Suppressor macrophage (primary cell): ENCODE data around the gene KCNK7.
"Not testable (repeated sequence)": the region's sequence is repeated elsewhere in the genome, so short reads cannot be mapped to it uniquely, and the experiment has no call there.

Experiments
- DNase-seq, 4 experiments: peaks; one replicate each; pipeline ENCODE4 v3.0.0-alpha.2; 2020 to 2022
- total RNA-seq, 17 experiments: gene quantifications; one replicate each; lab custom pipeline; 2026; ENCODE audit warnings: mixed read lengths in 6 of 17, inconsistent platforms in 3 of 17; lab: John Stamatoyannopoulos, UW

The KCNK7 gene, protein sequence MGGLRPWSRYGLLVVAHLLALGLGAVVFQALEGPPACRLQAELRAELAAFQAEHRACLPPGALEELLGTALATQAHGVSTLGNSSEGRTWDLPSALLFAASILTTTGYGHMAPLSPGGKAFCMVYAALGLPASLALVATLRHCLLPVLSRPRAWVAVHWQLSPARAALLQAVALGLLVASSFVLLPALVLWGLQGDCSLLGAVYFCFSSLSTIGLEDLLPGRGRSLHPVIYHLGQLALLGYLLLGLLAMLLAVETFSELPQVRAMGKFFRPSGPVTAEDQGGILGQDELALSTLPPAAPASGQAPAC
- total RNA-seq, result 0 to 0.77 (median 0.05) reads per million in 17 experiments

DNA sequence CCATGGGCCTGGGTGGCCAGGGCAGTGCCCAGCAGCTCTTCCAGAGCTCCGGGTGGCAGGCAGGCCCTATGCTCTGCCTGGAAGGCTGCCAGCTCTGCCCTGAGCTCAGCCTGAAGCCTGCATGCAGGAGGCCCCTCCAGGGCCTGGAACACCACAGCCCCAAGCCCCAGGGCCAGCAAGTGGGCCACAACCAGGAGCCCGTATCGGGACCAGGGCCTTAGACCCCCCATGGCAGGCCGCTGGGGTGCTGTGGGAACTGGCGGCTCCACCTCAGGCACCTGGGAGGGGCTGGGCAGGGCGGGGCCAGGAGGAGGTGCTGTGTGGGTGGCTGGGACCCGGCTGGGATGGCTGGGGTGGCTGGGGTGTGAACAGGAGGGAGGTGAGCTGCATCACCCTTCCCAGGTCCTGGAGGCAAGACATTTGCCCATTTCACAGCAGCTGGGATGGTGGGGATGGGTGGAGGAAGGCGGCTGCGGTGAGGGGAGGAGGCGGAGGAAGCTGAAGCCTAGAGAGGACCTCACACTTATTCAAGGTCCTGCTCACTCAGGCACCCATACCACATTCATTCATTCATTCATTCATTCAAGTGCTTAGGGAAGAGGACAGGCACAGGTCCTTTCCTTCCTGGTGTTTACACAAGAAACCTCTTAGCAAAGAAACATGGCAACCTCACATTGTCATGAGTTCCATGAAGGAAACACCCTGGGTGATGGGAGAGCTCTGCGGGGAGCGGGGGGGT, at the start of gene KCNK7:
TSS of gene KCNK7 (minus strand) at position 258 of the 739 bp plus-strand sequence. CDS start at position 230, 28 bp downstream.
- peak in 2 of 4 experiments; percentile 21 to 41 for DNase-seq

DNA sequence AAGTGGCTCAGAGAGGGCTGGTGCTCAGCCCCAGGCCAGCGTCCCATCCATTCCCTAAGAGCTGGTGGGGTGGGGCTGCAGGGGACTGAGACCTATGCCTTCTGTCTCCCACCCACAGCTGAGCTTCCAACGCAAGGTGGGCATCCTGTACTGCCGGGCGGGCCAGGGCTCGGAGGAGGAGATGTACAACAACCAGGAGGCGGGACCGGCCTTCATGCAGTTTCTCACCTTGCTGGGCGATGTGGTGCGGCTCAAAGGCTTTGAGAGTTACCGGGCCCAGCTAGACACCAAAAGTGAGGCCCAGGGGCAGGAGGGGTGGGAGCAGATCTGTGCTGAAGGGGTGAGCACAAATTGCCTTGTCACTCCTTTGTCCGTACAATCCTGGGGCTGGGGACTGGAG, 49.2 kb upstream of the KCNK7 start:
- no peak for DNase-seq

DNA sequence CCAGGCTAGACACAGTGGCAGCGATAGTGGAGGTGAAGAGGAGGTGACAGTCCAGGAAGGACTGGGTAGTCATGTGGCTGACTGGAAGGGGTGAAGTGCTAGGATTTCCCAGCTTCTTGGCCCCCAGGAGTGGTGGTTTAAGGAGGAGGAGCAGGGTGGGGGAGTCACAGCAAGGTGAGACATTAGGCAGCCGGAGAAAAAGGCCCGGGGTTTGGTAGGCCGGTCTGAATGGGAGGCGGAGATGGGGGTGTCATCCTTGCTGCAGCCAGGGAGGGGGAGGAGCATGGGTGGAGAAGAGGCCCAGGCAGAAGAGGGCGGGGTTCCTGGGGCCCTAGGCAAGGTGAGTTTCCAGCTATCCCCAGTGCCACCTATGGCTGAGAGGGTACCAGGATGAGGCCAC, 48.4 kb upstream of the KCNK7 start:
- DNase-seq, result no peak

DNA sequence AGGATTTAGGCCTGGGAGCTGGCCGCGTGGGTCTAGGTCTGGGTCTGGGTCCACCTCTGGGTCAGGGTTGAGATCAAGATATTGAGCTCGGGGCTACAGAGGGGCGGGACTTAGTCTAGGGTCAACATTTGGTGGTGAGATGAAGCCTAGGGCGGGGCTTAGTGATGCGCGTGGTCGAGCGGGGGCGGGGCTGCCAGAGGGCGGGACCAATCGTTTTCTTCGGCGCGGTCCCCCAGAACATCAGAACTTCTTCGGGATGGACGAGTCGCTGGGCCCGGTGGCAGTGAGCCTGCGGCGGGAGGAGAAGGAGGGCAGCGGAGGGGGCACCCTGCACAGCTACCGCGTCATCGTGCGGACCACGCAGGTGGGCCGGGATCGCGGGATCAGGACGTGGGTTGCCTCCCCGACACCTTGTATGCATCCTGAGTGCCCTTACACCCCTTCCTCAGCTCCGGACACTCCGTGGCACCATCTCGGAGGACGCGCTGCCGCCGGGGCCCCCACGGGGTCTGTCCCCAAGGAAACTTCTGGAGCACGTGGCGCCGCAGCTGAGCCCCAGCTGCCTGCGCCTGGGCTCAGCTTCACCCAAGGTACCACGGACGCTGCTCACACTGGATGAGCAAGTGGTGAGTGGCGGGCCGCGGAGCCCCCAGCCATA, 46.5 kb upstream of the KCNK7 start:
- peak in 2 of 4 experiments; percentile 25 to 38 for DNase-seq

DNA sequence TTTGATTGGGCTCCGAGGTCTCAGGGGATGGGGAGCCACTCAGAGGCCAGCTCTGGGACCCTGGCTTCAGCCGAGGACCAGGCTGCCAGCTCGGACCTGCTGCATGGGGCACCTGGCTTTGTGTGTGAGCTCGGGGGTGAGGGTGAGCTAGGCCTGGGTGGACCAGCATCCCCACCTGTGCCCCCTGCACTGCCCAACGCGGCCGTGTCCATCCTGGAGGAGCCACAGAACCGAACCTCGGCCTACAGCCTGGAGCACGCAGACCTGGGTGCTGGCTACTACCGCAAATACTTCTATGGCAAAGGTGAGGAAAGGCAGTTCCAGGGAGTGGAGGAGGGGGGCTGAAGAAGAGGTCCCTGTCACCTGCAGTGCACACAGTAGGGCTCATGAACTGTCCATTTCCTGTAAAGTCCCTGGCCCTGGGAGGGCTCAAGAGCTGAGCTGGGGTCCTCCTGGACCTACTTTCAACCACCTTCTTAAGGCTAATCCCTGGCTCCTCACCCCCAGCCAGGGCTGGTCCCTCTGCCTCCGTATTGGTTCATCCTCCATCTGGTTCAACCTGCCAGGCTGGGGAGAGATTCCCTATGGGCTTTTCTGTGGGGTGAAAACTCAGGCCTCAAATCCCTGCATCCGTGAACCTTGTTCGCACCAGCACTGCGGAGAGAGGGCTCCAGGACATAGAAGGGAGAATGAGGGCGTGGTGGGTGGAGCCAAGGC, 45.9 kb upstream of the KCNK7 start:
- DNase-seq, result no peak

DNA sequence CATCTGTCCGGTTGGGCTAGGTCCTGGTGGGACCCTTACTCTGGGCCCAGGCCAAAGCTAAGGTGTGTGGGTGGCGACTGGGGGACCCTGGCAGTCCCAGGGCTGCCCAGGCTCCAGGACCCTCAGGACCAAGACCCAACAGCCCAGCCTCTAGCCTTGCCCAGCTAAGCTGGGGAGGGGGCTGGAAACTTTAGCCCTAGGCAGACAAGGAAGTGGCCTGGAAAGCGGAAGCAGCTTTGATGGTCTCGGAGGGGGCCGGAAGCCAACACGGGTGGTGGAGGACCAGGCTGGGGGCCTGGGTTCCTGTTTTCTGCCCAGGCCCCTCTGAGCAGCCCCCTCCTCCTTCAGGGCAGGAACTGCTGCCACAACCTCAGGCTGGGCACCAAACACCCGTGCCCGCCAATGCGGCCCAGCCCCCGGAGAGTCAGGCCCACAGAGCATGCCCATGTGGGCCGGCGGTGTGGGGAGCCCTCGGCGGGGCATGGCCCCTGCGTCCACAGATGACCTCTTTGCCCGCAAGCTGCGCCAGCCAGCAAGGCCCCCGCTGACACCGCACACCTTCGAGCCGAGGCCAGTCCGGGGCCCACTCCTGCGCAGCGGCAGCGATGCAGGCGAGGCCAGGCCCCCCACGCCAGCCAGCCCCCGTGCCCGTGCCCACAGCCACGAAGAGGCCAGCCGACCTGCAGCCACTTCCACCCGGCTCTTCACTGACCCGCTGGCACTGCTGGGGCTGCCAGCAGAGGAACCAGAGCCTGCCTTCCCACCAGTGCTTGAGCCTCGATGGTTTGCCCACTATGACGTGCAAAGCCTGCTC, 45.1 kb upstream of the KCNK7 start:
- peak; percentile 81 to 88 (median 86) for DNase-seq

DNA sequence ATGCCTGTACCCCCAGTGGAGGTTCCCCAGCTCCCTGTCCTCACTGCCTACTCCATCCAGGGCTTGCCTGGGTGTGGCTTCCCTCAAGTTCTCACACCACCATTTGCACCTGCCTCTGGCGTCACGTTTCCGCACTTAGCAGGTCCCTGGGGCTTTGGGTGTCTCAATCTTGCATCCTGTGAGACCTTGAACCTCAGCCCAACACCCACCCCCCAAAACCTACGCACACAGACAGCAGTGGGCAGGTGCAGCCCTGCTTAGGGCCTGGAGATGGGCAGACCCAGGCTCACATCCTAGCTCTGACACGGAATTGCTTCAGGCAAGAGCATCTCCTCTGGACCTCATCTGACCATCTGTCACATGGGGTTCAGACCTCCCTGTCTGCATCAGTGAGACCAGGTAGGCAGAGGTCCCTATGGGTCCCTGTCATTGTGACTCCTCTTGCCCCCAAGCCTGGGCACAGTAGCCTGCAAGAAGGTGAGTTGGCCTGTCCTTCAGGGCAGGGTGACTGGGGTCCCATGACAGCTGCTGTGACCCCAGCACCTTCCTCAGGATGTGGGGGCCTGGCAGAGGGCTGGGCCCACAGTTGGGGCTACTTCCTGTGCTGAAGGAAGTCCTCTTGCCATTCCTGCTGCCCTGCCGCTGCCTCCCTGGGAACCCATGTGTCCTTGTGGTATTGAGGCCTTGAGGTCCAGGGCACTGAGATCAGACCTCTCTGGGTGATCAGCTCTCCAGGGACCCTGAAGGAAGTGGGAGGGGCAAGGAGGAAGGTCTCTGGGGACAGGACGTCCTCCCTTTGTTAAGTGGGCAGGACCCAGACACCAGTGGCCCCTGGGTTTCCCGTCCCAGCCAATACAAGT, 44.3 kb upstream of the KCNK7 start:
- DNase-seq, result peak; percentile 36 to 64 (median 56)

DNA sequence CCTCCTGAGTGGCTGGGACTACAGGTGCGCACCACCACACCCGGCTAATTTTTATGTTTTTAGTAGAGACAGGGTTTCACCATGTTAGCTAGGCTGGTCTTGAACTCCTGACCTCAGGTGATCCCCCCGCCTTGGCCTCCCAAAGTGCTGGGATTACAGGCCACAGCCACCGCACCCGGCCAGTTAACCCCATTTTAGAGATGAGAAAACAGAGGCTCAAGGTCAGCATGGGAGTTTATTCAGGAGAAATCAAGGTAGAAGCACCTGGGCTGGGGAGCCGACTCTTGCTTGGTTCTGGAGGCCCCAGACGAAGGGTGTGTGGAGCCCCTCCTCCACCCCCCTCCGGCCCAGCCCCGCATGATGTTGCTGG, 43.6 kb upstream of the KCNK7 start:
- not testable (repeated sequence) for DNase-seq

DNA sequence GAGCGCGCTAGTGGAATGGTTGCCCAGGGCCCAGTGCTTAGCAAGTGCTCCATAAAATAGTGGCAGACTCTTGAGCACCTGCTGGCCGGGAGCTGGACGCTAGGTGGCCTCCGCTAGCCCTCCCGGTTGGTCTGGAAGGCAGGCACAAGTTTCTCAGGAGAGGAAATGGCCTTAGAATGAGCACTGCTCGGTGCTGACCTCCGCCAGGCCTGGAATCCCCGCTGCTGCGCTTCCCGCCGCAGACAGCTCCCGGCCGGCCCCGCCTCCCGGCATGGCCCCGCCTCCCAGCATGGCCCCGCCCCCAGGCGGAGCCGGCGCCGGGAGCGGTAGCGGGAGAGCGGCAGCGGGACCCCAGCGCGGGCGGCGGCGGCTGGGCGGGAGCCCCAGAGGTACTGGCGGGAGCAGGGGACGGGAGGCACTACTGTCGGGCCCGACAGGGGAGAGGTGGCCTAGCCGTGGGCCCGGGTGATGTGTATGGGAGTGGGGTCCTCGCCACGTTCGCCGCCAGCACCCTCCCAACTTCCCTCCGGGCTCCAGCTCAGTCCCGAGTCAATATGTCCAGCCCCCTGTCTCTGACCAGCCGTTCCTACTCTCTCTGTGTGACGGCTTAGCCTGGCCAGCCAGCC, 42.3 kb upstream of the KCNK7 start, which contains the start of gene SIPA1:
TSS of gene SIPA1 (plus strand) at position 308 of the 626 bp plus-strand sequence. CDS start 2,821 bp downstream, outside the sequence.
- DNase-seq, result peak; percentile 86 to 94 (median 90)

DNA sequence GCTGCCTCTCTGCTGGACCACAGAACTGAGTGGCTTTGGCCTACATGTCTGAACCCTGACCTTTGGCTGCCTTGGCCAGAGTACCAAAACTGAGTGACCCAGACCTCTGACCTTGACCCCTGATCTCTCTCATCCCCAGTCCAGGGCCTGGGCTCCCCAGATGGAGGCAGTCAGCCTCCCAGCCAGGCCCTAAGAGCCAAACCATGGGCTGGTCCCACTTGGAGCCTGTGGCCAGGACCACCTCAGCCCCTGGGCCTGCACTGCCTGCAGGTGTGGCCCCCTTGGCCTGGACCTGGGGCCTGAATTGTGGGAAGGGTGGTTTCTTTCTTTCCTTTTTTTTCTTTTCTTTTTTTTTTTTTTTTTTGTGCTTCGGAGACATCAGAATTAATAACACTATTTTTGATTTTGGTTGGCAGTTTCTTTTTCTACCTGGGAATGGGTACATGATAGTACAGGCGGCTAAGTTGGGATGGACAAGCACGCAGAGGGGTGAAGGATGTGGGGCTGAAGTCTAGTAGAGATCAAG, 41.5 kb upstream of the KCNK7 start:
- DNase-seq, result no peak

DNA sequence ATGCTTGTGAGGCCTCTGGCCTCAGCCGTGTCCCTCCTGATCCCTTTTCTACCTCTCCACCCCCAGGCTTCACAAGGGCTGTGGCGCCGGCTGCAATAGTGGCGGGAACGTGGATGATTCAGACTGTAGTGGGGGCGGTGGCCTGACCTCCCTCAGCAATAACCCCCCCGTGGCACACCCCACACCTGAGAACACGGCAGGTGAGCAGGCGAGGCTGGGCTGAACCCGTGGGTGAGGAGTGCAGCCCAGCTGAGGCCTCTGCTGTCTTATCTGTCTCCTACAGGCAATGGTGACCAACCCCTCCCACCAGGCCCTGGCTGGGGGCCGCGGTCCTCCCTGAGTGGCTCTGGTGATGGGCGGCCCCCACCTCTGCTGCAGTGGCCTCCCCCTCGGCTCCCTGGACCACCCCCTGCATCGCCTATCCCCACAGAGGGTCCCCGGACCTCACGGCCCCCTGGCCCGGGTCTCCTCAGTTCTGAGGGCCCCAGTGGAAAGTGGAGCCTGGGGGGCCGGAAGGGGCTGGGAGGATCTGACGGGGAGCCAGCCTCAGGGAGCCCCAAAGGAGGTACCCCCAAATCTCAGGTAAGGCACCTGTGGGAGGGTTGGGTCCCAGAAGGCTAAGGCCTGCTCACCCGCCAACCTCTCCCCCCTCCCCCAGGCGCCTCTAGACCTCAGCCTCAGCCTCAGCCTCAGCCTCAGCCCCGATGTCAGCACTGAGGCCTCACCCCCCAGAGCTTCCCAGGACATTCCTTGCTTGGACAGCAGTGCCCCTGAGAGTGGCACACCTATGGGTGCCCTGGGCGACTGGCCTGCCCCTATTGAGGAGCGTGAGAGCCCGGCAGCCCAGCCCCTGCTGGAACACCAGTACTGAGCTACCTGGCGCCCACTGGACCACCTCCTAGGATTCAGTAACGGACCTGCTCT, 40.8 kb upstream of the KCNK7 start:
- no peak for DNase-seq

DNA sequence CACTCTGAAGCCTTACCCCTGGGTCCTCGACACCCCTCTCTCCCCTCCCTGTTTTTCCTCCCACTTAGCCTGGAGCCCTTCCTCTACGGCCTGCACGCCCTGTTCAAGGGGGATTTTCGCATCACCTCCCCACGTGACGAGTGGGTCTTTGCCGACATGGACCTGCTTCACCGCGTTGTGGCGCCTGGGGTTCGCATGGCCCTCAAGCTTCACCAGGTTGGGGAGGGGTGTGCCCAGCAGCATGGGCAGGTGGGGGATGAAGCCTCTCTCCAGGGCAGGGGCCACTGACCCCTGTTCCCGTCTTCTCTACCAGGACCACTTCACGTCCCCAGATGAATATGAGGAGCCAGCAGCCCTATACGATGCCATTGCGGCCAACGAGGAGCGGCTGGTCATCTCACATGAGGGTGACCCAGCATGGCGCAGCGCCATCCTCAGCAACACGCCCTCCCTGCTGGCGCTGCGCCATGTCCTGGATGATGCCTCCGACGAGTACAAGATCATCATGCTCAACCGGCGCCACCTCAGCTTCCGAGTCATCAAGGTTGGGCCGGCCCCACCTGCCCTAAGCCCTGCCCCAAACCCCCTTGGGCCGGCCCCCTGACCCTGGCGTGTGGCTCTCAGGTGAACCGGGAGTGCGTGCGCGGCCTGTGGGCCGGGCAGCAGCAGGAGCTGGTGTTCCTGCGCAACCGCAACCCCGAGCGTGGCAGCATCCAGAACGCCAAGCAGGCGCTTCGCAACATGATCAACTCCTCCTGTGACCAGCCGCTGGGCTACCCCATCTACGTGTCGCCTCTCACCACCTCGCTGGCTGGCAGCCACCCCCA, 39.5 kb upstream of the KCNK7 start:
- no peak for DNase-seq

DNA sequence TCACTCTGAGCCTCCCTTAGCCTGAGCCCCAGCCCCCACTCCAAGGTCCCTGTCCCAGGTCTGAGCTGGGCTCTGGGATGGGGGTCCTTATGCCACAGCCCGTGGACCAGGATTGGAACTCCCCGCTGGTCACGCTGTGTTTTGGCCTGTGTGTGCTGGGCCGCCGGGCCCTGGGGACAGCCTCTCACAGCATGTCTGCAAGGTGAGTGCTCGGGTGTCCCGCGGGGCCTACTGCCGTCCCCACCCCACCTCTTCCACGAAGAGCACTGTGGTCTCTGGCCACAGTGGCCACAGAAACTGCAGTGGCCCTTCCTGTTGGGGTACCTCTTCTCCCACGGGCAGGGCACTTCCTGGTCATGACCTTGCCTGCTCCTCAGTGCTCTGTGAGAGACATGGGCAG, 38.8 kb upstream of the KCNK7 start:
- no peak for DNase-seq

DNA sequence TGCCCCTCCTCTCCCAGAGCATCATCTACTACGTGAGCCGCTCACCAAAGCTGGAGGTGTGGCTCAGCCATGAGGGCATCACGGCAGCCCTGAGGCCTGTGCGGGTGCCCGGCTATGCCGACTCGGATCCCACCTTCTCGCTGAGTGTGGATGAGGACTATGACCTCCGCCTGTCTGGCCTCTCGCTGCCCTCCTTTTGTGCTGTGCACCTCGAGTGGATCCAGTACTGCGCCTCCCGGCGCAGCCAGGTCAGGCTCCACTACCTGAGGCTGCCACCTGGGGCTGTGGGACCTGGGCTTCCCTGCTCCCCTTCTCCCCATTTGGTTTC, 38.5 kb upstream of the KCNK7 start:
- DNase-seq, result no peak

DNA sequence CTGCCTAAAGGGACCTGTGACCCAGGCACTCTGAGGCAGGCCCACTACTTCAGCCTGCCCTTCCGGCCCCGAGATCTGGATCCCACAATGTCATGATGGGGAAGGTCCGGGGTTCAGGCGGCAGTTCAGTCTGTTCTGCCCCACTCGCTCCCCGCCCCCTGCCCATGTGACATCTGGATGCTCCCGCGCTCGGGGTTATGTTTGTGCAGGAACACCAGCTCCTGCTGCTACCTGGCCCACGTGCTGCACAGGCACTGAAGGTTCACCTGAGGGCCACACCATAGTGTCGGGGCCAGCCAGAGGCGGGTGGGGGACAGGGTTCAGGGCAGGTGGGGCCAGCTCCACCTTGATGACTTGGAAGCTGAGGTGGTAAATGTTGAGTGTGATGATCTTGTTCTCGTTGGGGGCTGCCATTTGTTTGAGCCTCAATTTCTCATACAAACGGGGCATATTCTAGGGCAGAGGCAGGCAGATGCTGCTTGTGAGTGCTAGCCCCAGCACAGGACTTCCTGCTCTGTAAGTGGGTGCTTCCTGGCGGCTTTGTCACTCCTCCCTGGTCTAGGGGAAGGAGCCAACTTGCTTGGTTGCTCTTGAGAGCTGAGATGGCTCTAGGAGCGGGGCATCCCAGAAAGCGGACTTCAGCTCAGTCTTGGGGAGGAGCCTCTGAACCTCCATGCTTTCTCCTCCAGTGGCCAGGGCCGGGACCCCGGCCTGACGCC, 37.9 kb upstream of the KCNK7 start:
- DNase-seq, result peak in 1 of 4 experiments; percentile 21

DNA sequence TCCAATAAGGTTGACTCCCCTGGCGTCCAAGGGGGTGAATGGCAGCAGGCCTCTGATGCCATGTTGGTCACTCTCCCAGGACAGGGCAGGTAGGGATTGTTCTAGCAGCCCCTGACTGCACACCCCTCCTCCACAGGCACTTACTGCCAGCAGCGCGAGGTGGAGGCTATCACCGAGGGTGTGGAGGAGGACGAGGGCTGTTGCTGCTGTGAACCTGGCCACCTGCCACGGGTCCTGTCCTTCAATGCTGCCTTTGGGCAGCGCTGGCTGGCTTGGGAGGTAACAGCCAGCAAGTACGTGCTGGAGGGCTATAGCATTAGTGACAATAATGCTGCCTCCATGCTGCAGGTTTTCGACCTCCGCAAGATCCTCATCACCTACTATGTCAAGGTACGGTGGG, 34.6 kb upstream of the KCNK7 start:
- DNase-seq, result no peak

DNA sequence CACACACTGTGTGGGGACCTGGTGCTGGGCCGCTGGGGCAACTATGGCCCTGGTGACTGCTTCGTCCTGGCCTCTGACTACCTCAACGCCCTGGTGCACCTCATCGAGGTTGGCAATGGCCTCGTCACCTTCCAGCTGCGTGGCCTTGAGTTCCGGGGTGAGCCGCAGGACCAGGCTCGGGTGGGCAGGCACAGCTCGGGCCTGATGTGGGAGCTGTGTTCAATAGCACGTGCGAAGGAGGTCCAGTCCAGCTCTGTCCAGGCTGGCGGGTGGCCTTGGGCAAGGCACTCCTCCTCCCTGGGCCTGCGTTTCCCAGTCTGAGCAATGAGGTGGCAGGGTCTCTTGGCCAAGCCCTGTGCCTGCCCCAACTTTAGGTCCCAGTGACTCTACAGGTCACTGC, 34.0 kb upstream of the KCNK7 start:
- DNase-seq, result no peak
